Neural crest cell (in vitro differentiated cells): ENCODE data around the gene TMEM164. TPM values are rescaled to one million over a fixed set of nuclear protein-coding genes. Genes with fewer than 3 reads are reported as not detected.

ENCODE experiments used
- DNase-seq: peaks from one replicate; pipeline ENCODE4 v3.0.0; 2021; ENCODE audit warnings: low read depth, mixed read lengths, low spot score
- H3K27ac Mint-ChIP-seq: one replicate; pipeline ENCODE4 v1.8.0; 2021; ENCODE audit warnings: mild to moderate bottlenecking, mixed read lengths; ENCODE audit not compliant: unreplicated experiment
- H3K27me3 Mint-ChIP-seq: 2 replicates; pipeline ENCODE4 v1.8.0; 2021; ENCODE audit warnings: low read depth, mild to moderate bottlenecking, mixed read lengths
- H3K36me3 Mint-ChIP-seq: 2 replicates; pipeline ENCODE4 v1.8.0; 2021; ENCODE audit warnings: low read depth, mild to moderate bottlenecking, mixed read lengths
- H3K4me1 Mint-ChIP-seq: 2 replicates; pipeline ENCODE4 v1.8.0; 2021; ENCODE audit warnings: mixed read lengths
- H3K4me3 Mint-ChIP-seq: one replicate; pipeline ENCODE4 v1.8.0; 2021; ENCODE audit warnings: mild to moderate bottlenecking, mixed read lengths
- H3K9me3 Mint-ChIP-seq: 2 replicates; pipeline ENCODE4 v1.8.0; 2021; ENCODE audit warnings: mixed read lengths
- CTCF ChIP-seq: fragments of 200-600 bp; sonication (generic); conservative IDR thresholded peaks from 2 replicates; pipeline ENCODE4 v1.5.0; 2021; ENCODE audit warnings: antibody characterized with exemption, mild to moderate bottlenecking
- total RNA-seq: library from RNA; stranded (reverse); gene quantifications from 2 replicates; pipeline ENCODE4 v1.2.1, GENCODE V29; 2021

The TMEM164 gene
- total RNA-seq, 1 donor from 2014 or later, result 90.2 TPM

GRCh38 chrX:110194977-110195376, 192.1 kb downstream of the TMEM164 start:
- Mint-ChIP-seq H3K4me1 (no peaks in the 10 kb centered on the region), H3K27ac (no peak overlapping the region), H3K36me3 (no peaks in the 10 kb centered on the region), H3K27me3 (no peaks in the 10 kb centered on the region), H3K4me3 (no peak overlapping the region), H3K9me3 (no peaks in the 10 kb centered on the region)
- DNase-seq, result no peak
- no peak for TF ChIP-seq CTCF

- no peaks in the 10 kb centered on the region for H3K27me3 Mint-ChIP-seq
- no peaks in the 10 kb centered on the region for H3K9me3 Mint-ChIP-seq
- no peak for DNase-seq
- no peak for TF ChIP-seq CTCF
- H3K36me3 Mint-ChIP-seq, result no peaks in the 10 kb centered on the region
- H3K27ac Mint-ChIP-seq, result no peak overlapping the region
- no peak overlapping the region for H3K4me3 Mint-ChIP-seq
- H3K4me1 Mint-ChIP-seq, result peaks cover 21% of the 10 kb centered on the region
Observed at GRCh38 chrX:110201799-110202198, 198.9 kb downstream of the TMEM164 start.

GRCh38 chrX:110204986-110205385, 202.1 kb downstream of the TMEM164 start:
- H3K27me3 Mint-ChIP-seq, result no peaks in the 10 kb centered on the region
- H3K9me3 Mint-ChIP-seq, result no peaks in the 10 kb centered on the region
- peaks cover 26% of the 10 kb centered on the region for H3K4me1 Mint-ChIP-seq
- H3K36me3 Mint-ChIP-seq, result no peaks in the 10 kb centered on the region
- no peak for TF ChIP-seq CTCF
- H3K27ac Mint-ChIP-seq, result no peak overlapping the region
- H3K4me3 Mint-ChIP-seq, result no peak overlapping the region
- no peak for DNase-seq

- no peak for TF ChIP-seq CTCF
- H3K27ac Mint-ChIP-seq, result no peak overlapping the region
- no peaks in the 10 kb centered on the region for H3K27me3 Mint-ChIP-seq
- no peaks in the 10 kb centered on the region for H3K9me3 Mint-ChIP-seq
- peaks cover 30% of the 10 kb centered on the region for H3K4me1 Mint-ChIP-seq
- no peak overlapping the region for H3K4me3 Mint-ChIP-seq
- no peaks in the 10 kb centered on the region for H3K36me3 Mint-ChIP-seq
- no peak for DNase-seq
Observed at GRCh38 chrX:110208092-110208491, 205.2 kb downstream of the TMEM164 start.

GRCh38 chrX:110210417-110211139, 207.7 kb downstream of the TMEM164 start:
- Mint-ChIP-seq H3K4me1 (peaks cover 28% of the 10 kb centered on the region), H3K27me3 (no peaks in the 10 kb centered on the region), H3K4me3 (peak overlapping the region; percentile 0), H3K27ac (peak overlapping the region; percentile 47), H3K9me3 (no peaks in the 10 kb centered on the region), H3K36me3 (peaks cover 3% of the 10 kb centered on the region)
- no peak for TF ChIP-seq CTCF
- no peak for DNase-seq
